Activated CD4-positive, alpha-beta T cell treated with anti-CD3 and anti-CD28 coated beads for 24 hours (primary cell): ENCODE data around the gene DIPK2A.
A peak's percentile ranks its signal among the peaks of the same experiment; 100 is the strongest.

ENCODE experiments used
- DNase-seq, 2 donors: peaks; one replicate each; pipeline ENCODE4 v3.0.0-alpha.2; 2020; ENCODE audit warnings: low read depth in 2 of 2

The DIPK2A gene

GRCh38 chr3:143971359-143972154, at the start of gene DIPK2A:
Gene DIPK2A, plus strand, starts transcription at chr3:143971823. Its CDS starts 510 bp downstream, at chr3:143972333.
- DNase-seq, result peak; percentile 91 to 97

GRCh38 chr3:143924522-143925285, 46.9 kb upstream of the DIPK2A start:
- DNase-seq, result no peak

- DNase-seq, result no peak
Measured at GRCh38 chr3:143928056-143928455, 43.6 kb upstream of the DIPK2A start.

GRCh38 chr3:143928541-143929255, 42.9 kb upstream of the DIPK2A start:
- DNase-seq, result no peak

- DNase-seq, result no peak
Measured at GRCh38 chr3:143934791-143935190, 36.8 kb upstream of the DIPK2A start.

GRCh38 chr3:143935678-143936077, 35.9 kb upstream of the DIPK2A start:
- DNase-seq, result no peak

- DNase-seq, result no peak
Measured at GRCh38 chr3:143950810-143951209, 20.8 kb upstream of the DIPK2A start.

GRCh38 chr3:143951351-143951971, 20.2 kb upstream of the DIPK2A start:
- DNase-seq, result no peak

GRCh38 chr3:143952569-143953072, 19.0 kb upstream of the DIPK2A start:
- no peak for DNase-seq

GRCh38 chr3:143955113-143955512, 16.5 kb upstream of the DIPK2A start:
- no peak for DNase-seq

GRCh38 chr3:143956838-143957237, 14.8 kb upstream of the DIPK2A start:
- no peak for DNase-seq

GRCh38 chr3:143957453-143957852, 14.2 kb upstream of the DIPK2A start:
- no peak for DNase-seq

- DNase-seq, result no peak
Measured at GRCh38 chr3:143958966-143959365, 12.7 kb upstream of the DIPK2A start.

- no peak for DNase-seq
Measured at GRCh38 chr3:143961342-143961741, 10.3 kb upstream of the DIPK2A start.

- no peak for DNase-seq
Measured at GRCh38 chr3:143963946-143964345, 7.7 kb upstream of the DIPK2A start.

- peak; percentile 19 to 26 for DNase-seq
Measured at GRCh38 chr3:143970773-143971358, 757 bp upstream of the DIPK2A start.

GRCh38 chr3:143972155-143972504, 507 bp downstream of the DIPK2A start:
- DNase-seq, result no peak

GRCh38 chr3:143972505-143973258, 1.1 kb downstream of the DIPK2A start:
- peak; percentile 31 to 52 for DNase-seq

- DNase-seq, result peak in 1 of 2 donors; percentile 39
Measured at GRCh38 chr3:143973259-143974021, 1.8 kb downstream of the DIPK2A start.
